Thymus (tissue), 11 donors: ENCODE data around the gene SF3B6. TPM values are rescaled to one million over a fixed set of nuclear protein-coding genes. Genes with fewer than 3 reads are reported as not detected.
"Not testable (repeated sequence)": the region's sequence is repeated elsewhere in the genome, so short reads cannot be mapped to it uniquely, and the experiment has no call there.

Source experiments
- DNase-seq, 9 donors: peaks; one replicate each; pipeline ENCODE4 v3.0.0-alpha.2; 2013; ENCODE audit warnings: low spot score in 9 of 9, low read depth in 6 of 9, missing footprints in 1 of 9
- H3K27ac ChIP-seq, 2 donors: one replicate each; pipeline ENCODE4 v1.5.1; 2013; ENCODE audit warnings: control low read depth in 1 of 2, low read depth in 1 of 2, low read length in 1 of 2, mild to moderate bottlenecking in 1 of 2, moderate library complexity in 1 of 2
- H3K27me3 ChIP-seq, 2 donors: one replicate each; pipeline ENCODE4 v1.5.1; 2013; ENCODE audit warnings: low read length in 1 of 2; ENCODE audit not compliant: control insufficient read depth in 2 of 2, insufficient read depth in 1 of 2
- H3K36me3 ChIP-seq, 2 donors: one replicate each; pipeline ENCODE4 v1.5.1; 2013; ENCODE audit warnings: low read length in 1 of 2, mild to moderate bottlenecking in 1 of 2, moderate library complexity in 1 of 2; ENCODE audit not compliant: control insufficient read depth in 2 of 2, insufficient read depth in 2 of 2
- H3K4me1 ChIP-seq, 2 donors: one replicate each; pipeline ENCODE4 v1.5.1; 2013; ENCODE audit warnings: low read length in 2 of 2; ENCODE audit not compliant: control insufficient read depth in 2 of 2, insufficient read depth in 2 of 2
- H3K4me3 ChIP-seq, 2 donors: one replicate each; pipeline ENCODE4 v1.5.1; 2013; ENCODE audit warnings: low read length in 2 of 2, control low read depth in 1 of 2, mild to moderate bottlenecking in 1 of 2
- H3K9me3 ChIP-seq, 2 donors: one replicate each; pipeline ENCODE4 v1.5.1; 2013; ENCODE audit warnings: low read length in 1 of 2, mild to moderate bottlenecking in 1 of 2; ENCODE audit not compliant: control insufficient read depth in 2 of 2, insufficient read depth in 1 of 2
- WGBS: extraction: QIAGEN DNeasy Blood & Tissue Kit; methylation state at CpG from one replicate; pipeline ENCODE4 v1.1.7; 2013; 5-methylcytosine and 5-hydroxymethylcytosine counted together
- polyA plus RNA-seq: library from polyadenylated mRNA; stranded (reverse); fragments of 200-250 nt; gene quantifications from one replicate; pipeline ENCODE4 v1.2.3, GENCODE V29; 2013
- total RNA-seq: library from RNA; stranded (reverse); fragments of 120-200 nt; gene quantifications from one replicate; pipeline ENCODE4 v1.2.4, GENCODE V29; 2013
- donor health status: healthy.

SF3B6 gene
- total and polyA plus RNA-seq, 2 donors = 163 to 213 TPM

GRCh38 chr2:24043133-24043532 is 33.0 kb downstream of the SF3B6 start:
- H3K27ac ChIP-seq, H3K4me3 ChIP-seq, H3K27me3 ChIP-seq, H3K9me3 ChIP-seq, DNase-seq, H3K4me1 ChIP-seq: not testable (repeated sequence)
- WGBS = 98% methylated on average over 6 of the region's 6 CpGs
- peaks cover 8 to 15% of the 10 kb centered on the region in 2 donors for H3K36me3 ChIP-seq

- Histone ChIP-seq H3K4me1 (no peaks in the 10 kb centered on the region), H3K27ac (no peak overlapping the region), H3K36me3 (peaks cover 14 to 28% of the 10 kb centered on the region in 2 donors), H3K9me3 (no peaks in the 10 kb centered on the region), H3K4me3 (no peak overlapping the region), H3K27me3 (no peaks in the 10 kb centered on the region)
- WGBS = 99% methylated on average over 4 of the region's 4 CpGs
- no peak for DNase-seq
These were observed 35.6 kb downstream of the SF3B6 start for GRCh38 chr2:24040511-24040910.

GRCh38 chr2:24038786-24039499 is 37.2 kb downstream of the SF3B6 start:
- no peak overlapping the region for H3K27ac ChIP-seq
- H3K4me1 ChIP-seq = no peaks in the 10 kb centered on the region
- DNase-seq = no peak
- H3K27me3 ChIP-seq = no peaks in the 10 kb centered on the region
- H3K4me3 ChIP-seq = no peak overlapping the region
- H3K36me3 ChIP-seq = peaks cover 14 to 28% of the 10 kb centered on the region in 2 donors
- H3K9me3 ChIP-seq = no peaks in the 10 kb centered on the region
- 92% methylated on average over 9 of the region's 9 CpGs for WGBS

GRCh38 chr2:24026233-24026632 is 49.9 kb downstream of the SF3B6 start:
- Histone ChIP-seq H3K9me3 (no peaks in the 10 kb centered on the region), H3K27me3 (no peaks in the 10 kb centered on the region), H3K4me1 (peaks cover 0 to 11% of the 10 kb centered on the region in 2 donors), H3K4me3 (no peak overlapping the region), H3K27ac (no peak overlapping the region), H3K36me3 (peaks cover 48 to 56% of the 10 kb centered on the region in 2 donors)
- WGBS = 85% methylated on average over 2 of the region's 2 CpGs
- DNase-seq = peak in 1 of 9 donors; percentile 40

- peaks cover 0 to 11% of the 10 kb centered on the region in 2 donors for H3K4me1 ChIP-seq
- H3K36me3 ChIP-seq = peaks cover 37 to 46% of the 10 kb centered on the region in 2 donors
- no peak for DNase-seq
- no peak overlapping the region for H3K27ac ChIP-seq
- no peaks in the 10 kb centered on the region for H3K9me3 ChIP-seq
- no peaks in the 10 kb centered on the region for H3K27me3 ChIP-seq
- no peak overlapping the region for H3K4me3 ChIP-seq
- 98% methylated on average over 17 of the region's 17 CpGs for WGBS
These were observed 51.0 kb downstream of the SF3B6 start for GRCh38 chr2:24024996-24025663.

- WGBS = 97% methylated on average over 12 of the region's 12 CpGs
These were observed 52.1 kb downstream of the SF3B6 start for GRCh38 chr2:24024018-24024417.

GRCh38 chr2:24022975-24023575 is 53.1 kb downstream of the SF3B6 start:
- no peaks in the 10 kb centered on the region for H3K27me3 ChIP-seq
- H3K27ac ChIP-seq = no peak overlapping the region
- WGBS = 93% methylated on average over 16 of the region's 16 CpGs
- H3K4me1 ChIP-seq = peaks cover 0 to 11% of the 10 kb centered on the region in 2 donors
- no peaks in the 10 kb centered on the region for H3K9me3 ChIP-seq
- peaks cover 25 to 37% of the 10 kb centered on the region in 2 donors for H3K36me3 ChIP-seq
- no peak overlapping the region for H3K4me3 ChIP-seq
- DNase-seq = no peak

More at GRCh38 chr2:24024018-24024417, 52.1 kb downstream of the SF3B6 start:
- H3K9me3 ChIP-seq = no peaks in the 10 kb centered on the region
- H3K27ac ChIP-seq = no peak overlapping the region
- DNase-seq = no peak
- H3K4me3 ChIP-seq = no peak overlapping the region
- H3K36me3 ChIP-seq = peaks cover 26 to 37% of the 10 kb centered on the region in 2 donors
- H3K4me1 ChIP-seq = peaks cover 0 to 11% of the 10 kb centered on the region in 2 donors
- H3K27me3 ChIP-seq = no peaks in the 10 kb centered on the region

GRCh38 chr2:24022324-24022974 is 53.7 kb downstream of the SF3B6 start:
- H3K9me3 ChIP-seq = no peaks in the 10 kb centered on the region
- H3K4me3 ChIP-seq = no peak overlapping the region
- 98% methylated on average over 14 of the region's 14 CpGs for WGBS
- H3K27ac ChIP-seq = no peak overlapping the region
- peaks cover 25 to 37% of the 10 kb centered on the region in 2 donors for H3K36me3 ChIP-seq
- no peak for DNase-seq
- H3K4me1 ChIP-seq = peaks cover 0 to 11% of the 10 kb centered on the region in 2 donors
- H3K27me3 ChIP-seq = no peaks in the 10 kb centered on the region
